K562 (cell line): ENCODE results near the gene ZFPM1. TPM values are rescaled to one million over a fixed set of nuclear protein-coding genes. Genes with fewer than 3 reads are reported as not detected.

ENCODE experiments used
- ATAC-seq: fragments of 200-7000 bp; cut with Tn5 transposase; 3 replicates; pipeline ENCODE4 v1.9.1; 2020; ENCODE audit warnings: moderate library complexity
- BruUV-seq: library from RNA; stranded (reverse); fragments of 400-500 nt; replicated peaks from 2 replicates; lab custom pipeline; 2021; lab: Mats Ljungman, UMichigan
- CTCF ChIA-PET: fragments of 300-600 bp; formaldehyde crosslinking; extraction: SDS; loops from one replicate; lab custom pipeline; 2021; ENCODE audit warnings: low intra/inter-chr PET ratio; lab: Yijun Ruan, JAX
- POLR2A ChIA-PET: fragments of 300-600, 350-650 bp; sonication (Branson Sonifier 250); formaldehyde crosslinking; extraction: SDS; loops from one replicate; lab custom pipeline; 2021; ENCODE audit warnings: antibody characterized with exemption, inconsistent platforms; lab: Yijun Ruan, JAX
- DNase-seq, 4 experiments: peaks; one replicate each; pipeline versions ENCODE4 v3.0.0 to v3.0.0-alpha.2; 2011 to 2018; ENCODE audit warnings: low spot score in 3 of 4, mixed read lengths in 3 of 4; ENCODE audit errors: extremely low read depth in 1 of 4
- FAIRE-seq: peaks from 2 replicates; lab custom pipeline; 2011; peaks lifted over from hg19 to GRCh38; lab: Jason Lieb, UNC
- H2AFZ ChIP-seq: 2 replicates; pipeline ENCODE4 v1.6.0; 2011; ENCODE audit warnings: low read depth, low read length, control low read depth, inconsistent platforms
- H3K27ac ChIP-seq: fragments of 200-600 bp; 3 replicates; pipeline ENCODE4 v1.8.0; 2011; ENCODE audit warnings: low read depth, mild to moderate bottlenecking, control low read depth, inconsistent platforms, low read length, moderate library complexity, mixed read lengths; ENCODE audit errors: extremely low read depth
- H3K27me3 ChIP-seq, 2 experiments: fragments of 300-600 bp in 1 of 2; 2 replicates in 1 of 2; 3 replicates in 1 of 2; pipeline versions ENCODE4 v1.6.0 to v1.8.0; 2011; ENCODE audit warnings: inconsistent platforms in 2 of 2, low read length in 2 of 2, mild to moderate bottlenecking in 1 of 2, mixed read lengths in 1 of 2, moderate library complexity in 1 of 2; ENCODE audit not compliant: control insufficient read depth in 2 of 2, insufficient read depth in 2 of 2
- H3K36me3 ChIP-seq: fragments of 300-600 bp; 3 replicates; pipeline ENCODE4 v1.8.0; 2011; ENCODE audit warnings: mild to moderate bottlenecking, low read length, inconsistent platforms; ENCODE audit not compliant: control insufficient read depth, insufficient read depth
- H3K4me1 ChIP-seq, 2 experiments: fragments of 200-600 bp in 1 of 2; replicated peaks in 1 of 2; 2 replicates in 1 of 2; 3 replicates in 1 of 2; pipeline versions ENCODE4 v1.5.1 to v1.8.0; 2011; ENCODE audit warnings: inconsistent platforms in 2 of 2, low read length in 2 of 2, mild to moderate bottlenecking in 1 of 2, mixed read lengths in 1 of 2, moderate library complexity in 1 of 2; ENCODE audit not compliant: control insufficient read depth in 2 of 2, insufficient read depth in 2 of 2
- H3K4me2 ChIP-seq: 2 replicates; pipeline ENCODE4 v1.6.1; 2011; ENCODE audit warnings: low read length, control low read depth, inconsistent platforms, mixed read lengths; ENCODE audit not compliant: insufficient read depth
- H3K4me3 ChIP-seq: fragments of 200-600 bp; sonication (generic), shearing (Covaris generic); 2 replicates; pipeline ENCODE4 v1.5.1; 2016; ENCODE audit warnings: control low read depth, inconsistent platforms
- H3K79me2 ChIP-seq: fragments of 200-600 bp; 3 replicates; pipeline ENCODE4 v1.8.0; 2011; ENCODE audit warnings: low read length, inconsistent platforms; ENCODE audit not compliant: control insufficient read depth, insufficient read depth
- H3K9ac ChIP-seq, 2 experiments: 2 replicates each; pipeline versions ENCODE4 v1.6.0 to v1.6.1; 2011; ENCODE audit warnings: low read depth in 2 of 2, low read length in 2 of 2, control low read depth in 1 of 2, inconsistent platforms in 1 of 2, mild to moderate bottlenecking in 1 of 2, mixed read lengths in 1 of 2; ENCODE audit not compliant: insufficient read depth in 1 of 2
- H3K9me1 ChIP-seq: one replicate; pipeline ENCODE4 v1.6.0; 2011; ENCODE audit warnings: inconsistent platforms, mild to moderate bottlenecking, low read length, moderate library complexity; ENCODE audit not compliant: control insufficient read depth, insufficient read depth
- H3K9me3 ChIP-seq: replicated peaks from 2 replicates; pipeline ENCODE4 v1.5.1; 2011; ENCODE audit warnings: low read depth, low read length, inconsistent platforms; ENCODE audit not compliant: control insufficient read depth, insufficient read depth
- H4K20me1 ChIP-seq: replicated peaks from 2 replicates; pipeline ENCODE4 v1.6.1; 2011; ENCODE audit warnings: low read length, inconsistent platforms, mixed read lengths; ENCODE audit not compliant: control insufficient read depth, insufficient read depth
- DEAF1 ChIP-seq: fragments of 450-650 bp; formaldehyde crosslinking; IDR thresholded peaks from 2 replicates; pipeline ENCODE4 v1.4.0; 2020; ENCODE audit warnings: mild to moderate bottlenecking, moderate library complexity
- E2F6 ChIP-seq, 2 experiments: IDR thresholded peaks; 2 replicates each; pipeline ENCODE4 v1.6.1; 2011; ENCODE audit warnings: borderline replicate concordance in 1 of 2, control low read depth in 1 of 2, low read depth in 1 of 2, low read length in 1 of 2, mild to moderate bottlenecking in 1 of 2, mixed read lengths in 1 of 2, moderate library complexity in 1 of 2; ENCODE audit not compliant: insufficient read depth in 1 of 2, insufficient read length in 1 of 2, poor library complexity in 1 of 2, severe bottlenecking in 1 of 2; ENCODE audit errors: extremely low read depth in 1 of 2
- ELF2 ChIP-seq: fragments of 250-450 bp; sonication (Bioruptor Pico); IDR thresholded peaks from 2 replicates; pipeline ENCODE4 v1.5.0; 2021; ENCODE audit warnings: mild to moderate bottlenecking
- GABPB2 ChIP-seq: fragments of 250-450 bp; sonication (Bioruptor Pico); conservative IDR thresholded peaks from 2 replicates; pipeline ENCODE4 v1.5.1; 2021; ENCODE audit warnings: mild to moderate bottlenecking
- GTF2F1 ChIP-seq: IDR thresholded peaks from 2 replicates; pipeline ENCODE4 v1.6.1; 2011; ENCODE audit warnings: low read depth, low read length, improper control_type of control experiment
- HINFP ChIP-seq: fragments of 450-650 bp; conservative IDR thresholded peaks from 2 replicates; pipeline ENCODE4 v1.6.1; 2016; ENCODE audit warnings: missing genetic modification characterization, low read depth, mild to moderate bottlenecking, control low read depth, missing compliant biosample characterization
- HIVEP1 ChIP-seq: fragments of 250-450 bp; sonication (Bioruptor Pico); IDR thresholded peaks from 2 replicates; pipeline ENCODE4 v1.4.0; 2020; ENCODE audit warnings: mild to moderate bottlenecking
- KLF10 ChIP-seq: fragments of 250-450 bp; sonication (Bioruptor Pico); IDR thresholded peaks from 2 replicates; pipeline ENCODE4 v1.6.1; 2021; ENCODE audit warnings: matching md5 sums
- MAX ChIP-seq: sonication (generic); formaldehyde crosslinking; IDR thresholded peaks from 2 replicates; pipeline ENCODE4 v1.9.0; 2022; ENCODE audit warnings: mild to moderate bottlenecking, missing genetic modification reagents
- PHB ChIP-seq: fragments of 250-450 bp; sonication (Bioruptor Pico); IDR thresholded peaks from 2 replicates; pipeline ENCODE4 v1.5.0; 2021
- YY1 ChIP-seq, 3 experiments: IDR thresholded peaks; 2 replicates each; pipeline ENCODE4 v1.6.1; 2011; ENCODE audit warnings: low read length in 2 of 3, mild to moderate bottlenecking in 2 of 3, moderate library complexity in 2 of 3, borderline replicate concordance in 1 of 3, control low read depth in 1 of 3, low read depth in 1 of 3; ENCODE audit not compliant: insufficient read depth in 3 of 3, insufficient replicate concordance in 2 of 3, control insufficient read depth in 1 of 3, insufficient read length in 1 of 3; ENCODE audit errors: extremely low read depth in 1 of 3
- whole genome bisulfite sequencing: fragments of 100-300 bp; shearing (Covaris generic); methylation state at CpG from one replicate; pipeline ENCODE4 v1.1.6; 2016; ENCODE audit warnings: low coverage, mixed read lengths; ENCODE audit not compliant: insufficient coverage; ENCODE audit errors: missing lambda C conversion rate; 5-methylcytosine and 5-hydroxymethylcytosine counted together
- in situ Hi-C: fragments of 300-500 bp; cut with MboI; formaldehyde crosslinking; loops from 4 replicates; pipeline ENCODE4 v1.15.0; 2018; ENCODE audit warnings: inconsistent platforms, mixed read lengths
- intact Hi-C: fragments of 100-400 bp; cut with micrococcal nuclease; formaldehyde crosslinking; loops from 2 replicates; pipeline ENCODE4 v1.14.2; 2022
- polyA plus RNA-seq, 8 experiments: library from polyadenylated mRNA; depleted of rRNA in 4 of 8; stranded (reverse) in 5 of 8; unstranded in 3 of 8; fragments of >200 nt; fragmentation: Nextera tagmentation in 2 of 8; fragmentation: Illumina TruSeq in 1 of 8; extraction: Ambion mirVana in 2 of 8; extraction: Trizol in 1 of 8; gene quantifications; 2 replicates each; pipeline versions ENCODE4 v1.2.1 to v1.2.3, GENCODE V29; 2011 to 2014; ENCODE audit warnings: inconsistent platforms in 1 of 8, missing spikeins in 1 of 8
- total RNA-seq, 7 experiments: library from RNA; depleted of rRNA in 6 of 7; stranded (reverse); fragments of >200 nt in 6 of 7; fragmentation: Illumina TruSeq in 2 of 7; extraction: Trizol in 2 of 7; gene quantifications; 2 replicates each; pipeline versions ENCODE4 v1.2.1 to v1.2.3, GENCODE V29; 2011 to 2021; ENCODE audit warnings: low replicate concordance in 1 of 7

ZFPM1 gene
- total and polyA plus RNA-seq, 9 of the 15 experiments (the other 6 are each of a cell fraction or from before 2014, with no cell fraction given): 0.03 to 35.9 (median 1.4) TPM

- TF ChIP-seq HINFP (tag): no peak
Measured at GRCh38 chr16:88408561-88409142, 44.4 kb upstream of the ZFPM1 start (continued).

GRCh38 chr16:88409296-88410065 lies 43.6 kb upstream of the ZFPM1 start:
- 14% methylated on average over 22 of the region's 29 CpGs for WGBS
- FAIRE-seq (no peak), ATAC-seq (peak; percentile 57), DNase-seq (peak in 3 of 4 experiments; percentile 53 to 70 (median 66))
- intact Hi-C loops: loop anchor here (10.0 kb wide), 1 partner anchor 125 kb away; no protein-coding TSS in a partner anchor
- Histone ChIP-seq H3K9me3 (no peaks in the 10 kb centered on the region), H3K4me3 (no peak overlapping the region), H3K4me2 (peak overlapping the region; percentile 49), H3K27ac (no peak overlapping the region), H4K20me1 (peaks cover 16% of the 10 kb centered on the region; the same call in 1 of the 2 replicates), H3K4me1 (peaks cover 0 to 69% of the 10 kb centered on the region in 2 experiments; a peak in 3 of 5 replicates), H2AFZ (peak overlapping the region; percentile 66; the same call in 1 of the 2 replicates), H3K27me3 (peaks cover 9 to 51% of the 10 kb centered on the region in 2 experiments), H3K9ac (peak overlapping the region in 1 of 2 experiments; percentile 26; a peak in 1 of 4 replicates), H3K79me2 (no peaks in the 10 kb centered on the region), H3K36me3 (no peaks in the 10 kb centered on the region), H3K9me1 (no peaks in the 10 kb centered on the region)
- in situ Hi-C loops: no loop called here
- POLR2A ChIA-PET: no interaction called here
- CTCF ChIA-PET: no interaction called here
- BruUV-seq: no TSS peak
- no peak for TF ChIP-seq GTF2F1
- peak; percentile 57 for TF ChIP-seq MAX (CRISPR knock-in tag)
- TF ChIP-seq PHB (CRISPR knock-in tag): no peak
- no peak for TF ChIP-seq DEAF1 (CRISPR knock-in tag)
- TF ChIP-seq HIVEP1: no peak
- TF ChIP-seq KLF10 (CRISPR knock-in tag): no peak
- TF ChIP-seq GABPB2 (CRISPR knock-in tag): no peak
- TF ChIP-seq ELF2: no peak
- peak in 2 of 3 experiments; percentile 42 to 64 for TF ChIP-seq YY1 (IDR thresholded peaks at IDR 0.05; ENCODE audit: borderline replicate concordance in 1 of 3, control insufficient read depth in 1 of 3, extremely low read depth in 1 of 3, insufficient read depth in 3 of 3, insufficient read length in 1 of 3, insufficient replicate concordance in 2 of 3, low read depth in 1 of 3, low read length in 2 of 3)
- TF ChIP-seq E2F6 (IDR thresholded peaks at IDR 0.05; ENCODE audit: borderline replicate concordance in 1 of 2, extremely low read depth in 1 of 2, insufficient read depth in 1 of 2, insufficient read length in 1 of 2, low read depth in 1 of 2, low read length in 1 of 2, poor library complexity in 1 of 2, severe bottlenecking in 1 of 2): peak in 1 of 2 experiments; percentile 28
